Measurements from ENCODE around the gene TMEM115.

DNA sequence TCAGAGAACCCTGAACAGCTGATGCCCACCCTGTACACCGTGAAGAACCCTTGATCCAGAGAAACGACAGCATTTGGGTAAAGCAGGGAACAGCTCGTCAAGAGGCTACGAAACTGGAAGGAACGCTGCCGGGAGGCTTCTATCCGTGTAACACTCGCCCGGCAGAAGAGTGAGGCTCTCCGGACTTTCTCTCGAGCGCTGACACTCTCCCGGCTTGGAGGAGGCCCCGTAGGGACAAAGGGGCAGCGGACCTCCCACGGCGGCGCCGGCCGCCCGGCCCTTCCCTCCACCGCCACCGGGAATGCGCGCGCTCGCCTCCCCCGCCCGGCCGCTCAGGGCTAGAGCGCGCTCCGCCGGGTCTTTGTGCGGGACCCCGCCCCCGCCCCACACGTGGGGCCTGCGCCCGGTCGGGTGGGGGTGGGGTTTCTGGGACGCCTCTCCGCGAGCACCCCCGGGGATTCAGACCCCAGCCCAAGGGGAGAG, 38.4 kb downstream of the TMEM115 start:
- TF ChIP-seq CTCF (IDR thresholded peaks at IDR 0.05; ENCODE audit: low read depth, low read length), result no peak
- no peak for TF ChIP-seq EZH2phosphoT487 (IDR thresholded peaks at IDR 0.05; ENCODE audit: low read depth)
